ENCODE measurements around the gene SH3BP4. TPM values are rescaled to one million over a fixed set of nuclear protein-coding genes. Genes with fewer than 3 reads are reported as not detected.
A peak's percentile ranks its signal among the peaks of the same experiment; 100 is the strongest.

Gene SH3BP4
- total and polyA plus RNA-seq, 2 of the 13 experiments (the other 11 are each of a cell fraction or from before 2014, with no cell fraction given): 34.6 to 99.1 TPM

- TF ChIP-seq ATF1 (CRISPR knock-in tag; IDR thresholded peaks at IDR 0.05) (no peak), SALL2 (CRISPR knock-in tag; IDR thresholded peaks at IDR 0.05) (no peak), NCOA2 (CRISPR knock-in tag; IDR thresholded peaks at IDR 0.05) (peak; percentile 24; the same call in 1 of the 2 replicates), PHF5A (CRISPR knock-in tag; IDR thresholded peaks at IDR 0.05; ENCODE audit: low read depth, unreplicated experiment) (no peak), ZSCAN9 (CRISPR knock-in tag; IDR thresholded peaks at IDR 0.05; ENCODE audit: borderline replicate concordance) (no peak), NR2F6 (IDR thresholded peaks at IDR 0.05) (0 out of 2 replicates have a peak, but pooled peaks have one; percentile 18), NR2F6 (CRISPR knock-in tag; IDR thresholded peaks at IDR 0.05) (0 out of 2 replicates have a peak, but pooled peaks have one; percentile 8), NRL (CRISPR knock-in tag; IDR thresholded peaks at IDR 0.05; ENCODE audit: borderline replicate concordance) (peak; percentile 22; the same call in 1 of the 2 replicates), BRCA1 (CRISPR knock-in tag; IDR thresholded peaks at IDR 0.05) (no peak), ZNF772 (CRISPR knock-in tag; IDR thresholded peaks at IDR 0.05) (no peak), FOSL1 (CRISPR knock-in tag; IDR thresholded peaks at IDR 0.05; ENCODE audit: borderline replicate concordance) (no peak), NFYB (CRISPR knock-in tag; IDR thresholded peaks at IDR 0.05) (0 out of 2 replicates have a peak, but pooled peaks have one; percentile 14), CAMTA2 (CRISPR knock-in tag; IDR thresholded peaks at IDR 0.05; ENCODE audit: borderline replicate concordance) (0 out of 2 replicates have a peak, but pooled peaks have one; percentile 42), ZNF615 (CRISPR knock-in tag; IDR thresholded peaks at IDR 0.05; ENCODE audit: borderline replicate concordance) (no peak), NFE2 (CRISPR knock-in tag; IDR thresholded peaks at IDR 0.05) (no peak), KDM4B (CRISPR knock-in tag; IDR thresholded peaks at IDR 0.05) (0 out of 2 replicates have a peak, but pooled peaks have one; percentile 13), ISX (CRISPR knock-in tag; conservative IDR thresholded peaks at IDR 0.05) (no peak), ATRX (CRISPR knock-in tag; IDR thresholded peaks at IDR 0.05; ENCODE audit: borderline replicate concordance) (no peak), FOXC1 (CRISPR knock-in tag; IDR thresholded peaks at IDR 0.05; ENCODE audit: borderline replicate concordance) (peak; percentile 45; the same call in 1 of the 2 replicates), ZNF792 (CRISPR knock-in tag; IDR thresholded peaks at IDR 0.05) (no peak)
- TF ChIP-seq, protein P1, sequence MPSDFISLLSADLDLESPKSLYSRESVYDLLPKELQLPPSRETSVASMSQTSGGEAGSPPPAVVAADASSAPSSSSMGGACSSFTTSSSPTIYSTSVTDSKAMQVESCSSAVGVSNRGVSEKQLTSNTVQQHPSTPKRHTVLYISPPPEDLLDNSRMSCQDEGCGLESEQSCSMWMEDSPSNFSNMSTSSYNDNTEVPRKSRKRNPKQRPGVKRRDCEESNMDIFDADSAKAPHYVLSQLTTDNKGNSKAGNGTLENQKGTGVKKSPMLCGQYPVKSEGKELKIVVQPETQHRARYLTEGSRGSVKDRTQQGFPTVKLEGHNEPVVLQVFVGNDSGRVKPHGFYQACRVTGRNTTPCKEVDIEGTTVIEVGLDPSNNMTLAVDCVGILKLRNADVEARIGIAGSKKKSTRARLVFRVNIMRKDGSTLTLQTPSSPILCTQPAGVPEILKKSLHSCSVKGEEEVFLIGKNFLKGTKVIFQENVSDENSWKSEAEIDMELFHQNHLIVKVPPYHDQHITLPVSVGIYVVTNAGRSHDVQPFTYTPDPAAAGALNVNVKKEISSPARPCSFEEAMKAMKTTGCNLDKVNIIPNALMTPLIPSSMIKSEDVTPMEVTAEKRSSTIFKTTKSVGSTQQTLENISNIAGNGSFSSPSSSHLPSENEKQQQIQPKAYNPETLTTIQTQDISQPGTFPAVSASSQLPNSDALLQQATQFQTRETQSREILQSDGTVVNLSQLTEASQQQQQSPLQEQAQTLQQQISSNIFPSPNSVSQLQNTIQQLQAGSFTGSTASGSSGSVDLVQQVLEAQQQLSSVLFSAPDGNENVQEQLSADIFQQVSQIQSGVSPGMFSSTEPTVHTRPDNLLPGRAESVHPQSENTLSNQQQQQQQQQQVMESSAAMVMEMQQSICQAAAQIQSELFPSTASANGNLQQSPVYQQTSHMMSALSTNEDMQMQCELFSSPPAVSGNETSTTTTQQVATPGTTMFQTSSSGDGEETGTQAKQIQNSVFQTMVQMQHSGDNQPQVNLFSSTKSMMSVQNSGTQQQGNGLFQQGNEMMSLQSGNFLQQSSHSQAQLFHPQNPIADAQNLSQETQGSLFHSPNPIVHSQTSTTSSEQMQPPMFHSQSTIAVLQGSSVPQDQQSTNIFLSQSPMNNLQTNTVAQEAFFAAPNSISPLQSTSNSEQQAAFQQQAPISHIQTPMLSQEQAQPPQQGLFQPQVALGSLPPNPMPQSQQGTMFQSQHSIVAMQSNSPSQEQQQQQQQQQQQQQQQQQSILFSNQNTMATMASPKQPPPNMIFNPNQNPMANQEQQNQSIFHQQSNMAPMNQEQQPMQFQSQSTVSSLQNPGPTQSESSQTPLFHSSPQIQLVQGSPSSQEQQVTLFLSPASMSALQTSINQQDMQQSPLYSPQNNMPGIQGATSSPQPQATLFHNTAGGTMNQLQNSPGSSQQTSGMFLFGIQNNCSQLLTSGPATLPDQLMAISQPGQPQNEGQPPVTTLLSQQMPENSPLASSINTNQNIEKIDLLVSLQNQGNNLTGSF (CRISPR knock-in tag; IDR thresholded peaks at IDR 0.05): no peak
- TF ChIP-seq, protein P2, sequence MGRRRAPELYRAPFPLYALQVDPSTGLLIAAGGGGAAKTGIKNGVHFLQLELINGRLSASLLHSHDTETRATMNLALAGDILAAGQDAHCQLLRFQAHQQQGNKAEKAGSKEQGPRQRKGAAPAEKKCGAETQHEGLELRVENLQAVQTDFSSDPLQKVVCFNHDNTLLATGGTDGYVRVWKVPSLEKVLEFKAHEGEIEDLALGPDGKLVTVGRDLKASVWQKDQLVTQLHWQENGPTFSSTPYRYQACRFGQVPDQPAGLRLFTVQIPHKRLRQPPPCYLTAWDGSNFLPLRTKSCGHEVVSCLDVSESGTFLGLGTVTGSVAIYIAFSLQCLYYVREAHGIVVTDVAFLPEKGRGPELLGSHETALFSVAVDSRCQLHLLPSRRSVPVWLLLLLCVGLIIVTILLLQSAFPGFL (CRISPR knock-in tag; IDR thresholded peaks at IDR 0.05): no peak
- TF ChIP-seq, protein P3, sequence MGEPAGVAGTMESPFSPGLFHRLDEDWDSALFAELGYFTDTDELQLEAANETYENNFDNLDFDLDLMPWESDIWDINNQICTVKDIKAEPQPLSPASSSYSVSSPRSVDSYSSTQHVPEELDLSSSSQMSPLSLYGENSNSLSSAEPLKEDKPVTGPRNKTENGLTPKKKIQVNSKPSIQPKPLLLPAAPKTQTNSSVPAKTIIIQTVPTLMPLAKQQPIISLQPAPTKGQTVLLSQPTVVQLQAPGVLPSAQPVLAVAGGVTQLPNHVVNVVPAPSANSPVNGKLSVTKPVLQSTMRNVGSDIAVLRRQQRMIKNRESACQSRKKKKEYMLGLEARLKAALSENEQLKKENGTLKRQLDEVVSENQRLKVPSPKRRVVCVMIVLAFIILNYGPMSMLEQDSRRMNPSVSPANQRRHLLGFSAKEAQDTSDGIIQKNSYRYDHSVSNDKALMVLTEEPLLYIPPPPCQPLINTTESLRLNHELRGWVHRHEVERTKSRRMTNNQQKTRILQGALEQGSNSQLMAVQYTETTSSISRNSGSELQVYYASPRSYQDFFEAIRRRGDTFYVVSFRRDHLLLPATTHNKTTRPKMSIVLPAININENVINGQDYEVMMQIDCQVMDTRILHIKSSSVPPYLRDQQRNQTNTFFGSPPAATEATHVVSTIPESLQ (CRISPR knock-in tag; conservative IDR thresholded peaks at IDR 0.05): no peak
Observed at GRCh38 chr2:234978466-234979203, 26.8 kb downstream of the SH3BP4 start (continued).

Data from HepG2 (cell line).